Liver (tissue), 3 donors: Measurements from ENCODE around the gene FBXO38.

Source experiments
- CTCF ChIP-seq: fragments of 150-350 bp; IDR thresholded peaks from 2 replicates; pipeline ENCODE4 v1.5.1; 2017; ENCODE audit warnings: improper control_type of control experiment, low read depth, low read length; ENCODE audit not compliant: missing input control
- FOXA1 ChIP-seq: IDR thresholded peaks from 2 replicates; pipeline ENCODE4 v1.6.1; 2016; ENCODE audit warnings: antibody characterized with exemption
- GABPA ChIP-seq, 2 donors: IDR thresholded peaks in 1 of 2; conservative IDR thresholded peaks in 1 of 2; 2 replicates each; pipeline ENCODE4 v1.6.1; 2016; ENCODE audit warnings: antibody characterized with exemption in 2 of 2, mild to moderate bottlenecking in 1 of 2, moderate library complexity in 1 of 2
- HNF4A ChIP-seq, 2 donors: conservative IDR thresholded peaks; 2 replicates each; pipeline ENCODE4 v1.6.1; 2016; ENCODE audit warnings: antibody characterized with exemption in 2 of 2, mild to moderate bottlenecking in 2 of 2
- JUND ChIP-seq, 2 donors: IDR thresholded peaks; 2 replicates each; pipeline ENCODE4 v1.6.1; 2016; ENCODE audit warnings: antibody characterized with exemption in 2 of 2
- RAD21 ChIP-seq, 2 donors: IDR thresholded peaks; 2 replicates each; pipeline ENCODE4 v1.6.1; 2016; ENCODE audit warnings: antibody characterized with exemption in 2 of 2, mild to moderate bottlenecking in 2 of 2
- RXRA ChIP-seq, 2 donors: IDR thresholded peaks; 2 replicates each; pipeline ENCODE4 v1.6.1; 2017 to 2018; ENCODE audit warnings: antibody characterized with exemption in 2 of 2, mild to moderate bottlenecking in 1 of 2
- SP1 ChIP-seq: IDR thresholded peaks from 2 replicates; pipeline ENCODE4 v1.6.1; 2018; ENCODE audit warnings: antibody characterized with exemption, mild to moderate bottlenecking
- TAF1 ChIP-seq: conservative IDR thresholded peaks from 2 replicates; pipeline ENCODE4 v1.6.1; 2016; ENCODE audit warnings: antibody characterized with exemption, mild to moderate bottlenecking
- YY1 ChIP-seq: IDR thresholded peaks from 2 replicates; pipeline ENCODE4 v1.6.1; 2016; ENCODE audit warnings: antibody characterized with exemption, mild to moderate bottlenecking
- ZBTB33 ChIP-seq: IDR thresholded peaks from 2 replicates; pipeline ENCODE4 v1.6.1; 2016; ENCODE audit warnings: antibody characterized with exemption
- TF ChIP-seq, protein P1 (sequence below): IDR thresholded peaks from 2 replicates; pipeline ENCODE4 v1.6.1; 2016; ENCODE audit warnings: antibody characterized with exemption
- TF ChIP-seq, protein P2 (sequence below): IDR thresholded peaks from 2 replicates; pipeline ENCODE4 v1.6.1; 2016; ENCODE audit warnings: antibody characterized with exemption, mild to moderate bottlenecking
- donor health status: healthy.
- donor health status: healthy.

DNA sequence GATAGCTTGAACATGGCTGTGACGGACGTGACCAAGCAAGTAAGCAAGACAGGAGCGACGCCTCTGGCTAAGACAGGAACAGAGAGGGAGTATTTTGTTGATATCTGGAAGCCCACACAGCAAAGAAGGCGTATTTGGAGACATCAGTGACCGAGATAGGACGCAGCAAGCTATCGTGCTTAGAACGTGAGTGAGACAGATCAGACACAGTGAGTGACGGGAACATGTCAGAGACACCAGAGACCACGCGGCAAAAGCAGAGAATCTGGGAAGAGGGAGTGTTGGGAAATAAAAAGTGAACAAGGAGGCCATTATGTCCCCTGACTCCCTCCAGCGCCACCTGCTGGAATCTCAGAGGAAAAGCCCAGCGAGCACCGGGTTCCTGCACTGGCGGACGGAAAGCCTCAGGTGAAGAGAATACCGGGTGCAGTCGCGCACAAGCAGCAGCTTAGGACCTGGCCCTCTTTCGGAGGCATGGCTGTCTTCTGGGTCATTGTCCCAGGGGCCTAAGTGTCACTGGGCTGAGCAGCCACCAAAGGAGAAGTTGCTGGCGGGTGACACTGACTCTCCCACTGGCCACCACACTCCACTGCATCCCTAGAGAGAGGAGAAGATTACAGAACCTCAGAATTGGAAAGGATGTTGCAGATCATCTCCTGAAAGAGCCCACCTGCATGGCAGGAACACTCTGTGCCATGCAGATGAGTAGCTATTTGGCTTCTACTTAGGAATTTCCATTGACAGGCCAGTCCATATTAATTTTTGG lies 99.1 kb downstream of the FBXO38 start:
- TF ChIP-seq FOXA1 (no peak), HNF4A (conservative IDR thresholded peaks at IDR 0.05) (no peak), CTCF (peak; percentile 45), SP1 (no peak), RAD21 (IDR thresholded peaks at IDR 0.05) (peak in 1 of 2 donors; percentile 73), GABPA (IDR thresholded peaks at IDR 0.05 in 1 of 2, conservative IDR thresholded peaks at IDR 0.05 in 1 of 2) (no peak), JUND (IDR thresholded peaks at IDR 0.05) (no peak), YY1 (peak; percentile 15), RXRA (IDR thresholded peaks at IDR 0.05) (no peak), ZBTB33 (no peak), TAF1 (no peak)
- TF ChIP-seq, protein P1, sequence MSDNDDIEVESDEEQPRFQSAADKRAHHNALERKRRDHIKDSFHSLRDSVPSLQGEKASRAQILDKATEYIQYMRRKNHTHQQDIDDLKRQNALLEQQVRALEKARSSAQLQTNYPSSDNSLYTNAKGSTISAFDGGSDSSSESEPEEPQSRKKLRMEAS, result no peak
- TF ChIP-seq, protein P2, sequence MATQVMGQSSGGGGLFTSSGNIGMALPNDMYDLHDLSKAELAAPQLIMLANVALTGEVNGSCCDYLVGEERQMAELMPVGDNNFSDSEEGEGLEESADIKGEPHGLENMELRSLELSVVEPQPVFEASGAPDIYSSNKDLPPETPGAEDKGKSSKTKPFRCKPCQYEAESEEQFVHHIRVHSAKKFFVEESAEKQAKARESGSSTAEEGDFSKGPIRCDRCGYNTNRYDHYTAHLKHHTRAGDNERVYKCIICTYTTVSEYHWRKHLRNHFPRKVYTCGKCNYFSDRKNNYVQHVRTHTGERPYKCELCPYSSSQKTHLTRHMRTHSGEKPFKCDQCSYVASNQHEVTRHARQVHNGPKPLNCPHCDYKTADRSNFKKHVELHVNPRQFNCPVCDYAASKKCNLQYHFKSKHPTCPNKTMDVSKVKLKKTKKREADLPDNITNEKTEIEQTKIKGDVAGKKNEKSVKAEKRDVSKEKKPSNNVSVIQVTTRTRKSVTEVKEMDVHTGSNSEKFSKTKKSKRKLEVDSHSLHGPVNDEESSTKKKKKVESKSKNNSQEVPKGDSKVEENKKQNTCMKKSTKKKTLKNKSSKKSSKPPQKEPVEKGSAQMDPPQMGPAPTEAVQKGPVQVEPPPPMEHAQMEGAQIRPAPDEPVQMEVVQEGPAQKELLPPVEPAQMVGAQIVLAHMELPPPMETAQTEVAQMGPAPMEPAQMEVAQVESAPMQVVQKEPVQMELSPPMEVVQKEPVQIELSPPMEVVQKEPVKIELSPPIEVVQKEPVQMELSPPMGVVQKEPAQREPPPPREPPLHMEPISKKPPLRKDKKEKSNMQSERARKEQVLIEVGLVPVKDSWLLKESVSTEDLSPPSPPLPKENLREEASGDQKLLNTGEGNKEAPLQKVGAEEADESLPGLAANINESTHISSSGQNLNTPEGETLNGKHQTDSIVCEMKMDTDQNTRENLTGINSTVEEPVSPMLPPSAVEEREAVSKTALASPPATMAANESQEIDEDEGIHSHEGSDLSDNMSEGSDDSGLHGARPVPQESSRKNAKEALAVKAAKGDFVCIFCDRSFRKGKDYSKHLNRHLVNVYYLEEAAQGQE, result no peak
